Endothelial cell (in vitro differentiated cells): Measurements from ENCODE around the gene TRIM68. TPM values are rescaled to one million over a fixed set of nuclear protein-coding genes. Genes with fewer than 3 reads are reported as not detected.

Experiments
- DNase-seq: peaks from one replicate; pipeline ENCODE4 v3.0.0; 2021; ENCODE audit warnings: low spot score
- H3K27ac Mint-ChIP-seq: one replicate; pipeline ENCODE4 v1.8.0; 2021; ENCODE audit warnings: mixed read lengths, inconsistent platforms; ENCODE audit not compliant: unreplicated experiment
- H3K27me3 Mint-ChIP-seq: one replicate; pipeline ENCODE4 v1.8.0; 2021; ENCODE audit warnings: mild to moderate bottlenecking, moderate library complexity, mixed read lengths, inconsistent platforms; ENCODE audit not compliant: unreplicated experiment
- H3K36me3 Mint-ChIP-seq: one replicate; pipeline ENCODE4 v1.8.0; 2021; ENCODE audit warnings: mild to moderate bottlenecking, low read depth, mixed read lengths, inconsistent platforms; ENCODE audit not compliant: unreplicated experiment
- H3K4me1 Mint-ChIP-seq: one replicate; pipeline ENCODE4 v1.8.0; 2021; ENCODE audit warnings: mild to moderate bottlenecking, mixed read lengths, inconsistent platforms; ENCODE audit not compliant: unreplicated experiment
- H3K4me3 Mint-ChIP-seq: one replicate; pipeline ENCODE4 v1.8.0; 2021; ENCODE audit warnings: mild to moderate bottlenecking, mixed read lengths, inconsistent platforms; ENCODE audit not compliant: unreplicated experiment
- H3K9me3 Mint-ChIP-seq: one replicate; pipeline ENCODE4 v1.8.0; 2021; ENCODE audit warnings: mixed read lengths, inconsistent platforms; ENCODE audit not compliant: unreplicated experiment
- long read RNA-seq: library from polyadenylated mRNA; unstranded; transcript quantifications from one replicate; pipeline ENCODE4 v2.0.0, GENCODE V29; 2020; ENCODE audit not compliant: unreplicated experiment
- total RNA-seq: library from RNA; stranded (reverse); fragmentation: NEBNext Ultra II Directional; extraction: Animal tissue kit (Norgen Biotek cat#: 25700); gene quantifications from one replicate; pipeline ENCODE4 v1.2.1, GENCODE V29; 2021; ENCODE audit not compliant: unreplicated experiment
- TF ChIP-seq, protein P1 (sequence below): fragments of 200-600 bp; sonication (generic); IDR thresholded peaks from one replicate; pipeline ENCODE4 v1.5.0; 2021; ENCODE audit warnings: antibody characterized with exemption; ENCODE audit not compliant: unreplicated experiment

The TRIM68 gene
- 15.2 TPM for total RNA-seq
- long read RNA-seq, transcript TRIM68-201 (7 exons, 3,352 nt) = major isoform, 5 of 9 reads
- long read RNA-seq, partial matches to known transcripts = 0 of 9 reads
- long read RNA-seq, other reads (novel, unspliced or antisense) = 3 of 9 reads

DNA sequence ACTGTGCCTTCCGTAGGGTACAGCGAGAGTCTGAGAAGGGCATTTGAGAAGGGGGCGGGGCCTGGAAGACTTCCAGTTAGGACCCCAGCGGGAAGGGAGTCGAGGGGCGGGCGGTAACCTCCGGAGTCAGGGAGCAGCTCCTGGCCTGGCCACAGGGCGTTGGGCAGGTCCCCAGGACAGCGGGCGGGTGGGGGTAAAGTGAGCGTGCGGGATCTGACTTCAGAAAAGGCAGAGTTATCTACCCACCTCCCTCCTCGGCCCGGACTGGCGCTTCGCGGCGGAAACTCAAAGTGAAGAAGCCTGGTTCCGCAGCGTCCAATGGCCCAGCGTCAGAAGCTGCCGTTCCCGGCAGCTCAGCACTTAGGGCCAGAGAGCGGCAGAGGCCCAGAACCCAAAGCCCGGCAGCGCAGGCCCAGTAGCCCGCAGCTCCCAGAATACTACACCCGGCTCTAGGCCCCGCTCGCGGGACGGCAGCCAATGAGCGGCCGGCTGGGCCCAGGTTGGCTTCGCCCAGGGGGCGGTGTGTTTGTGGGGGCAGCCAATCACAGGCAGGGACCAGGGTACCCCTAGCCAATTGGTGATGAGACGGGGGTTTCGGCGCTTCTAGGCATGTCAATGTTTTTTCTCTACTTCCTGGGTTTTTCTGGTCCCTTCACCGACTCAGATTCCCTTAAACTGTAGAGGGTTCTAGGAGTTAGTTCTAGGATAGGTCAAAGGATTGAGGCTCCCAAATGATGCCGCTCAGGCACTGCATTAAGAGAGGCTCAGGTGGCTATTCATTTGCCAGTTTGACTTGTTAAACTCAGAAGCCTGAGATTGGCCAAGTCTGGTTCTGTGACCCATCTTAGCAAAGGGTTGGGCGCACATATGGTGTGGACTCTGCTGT, at the start of gene TRIM68:
Gene TRIM68 (minus strand): TSS at position 451 of the 886 bp plus-strand sequence. CDS start 2,727 bp downstream, outside the sequence.
- peak; percentile 95 for DNase-seq
- TF ChIP-seq, protein P1, sequence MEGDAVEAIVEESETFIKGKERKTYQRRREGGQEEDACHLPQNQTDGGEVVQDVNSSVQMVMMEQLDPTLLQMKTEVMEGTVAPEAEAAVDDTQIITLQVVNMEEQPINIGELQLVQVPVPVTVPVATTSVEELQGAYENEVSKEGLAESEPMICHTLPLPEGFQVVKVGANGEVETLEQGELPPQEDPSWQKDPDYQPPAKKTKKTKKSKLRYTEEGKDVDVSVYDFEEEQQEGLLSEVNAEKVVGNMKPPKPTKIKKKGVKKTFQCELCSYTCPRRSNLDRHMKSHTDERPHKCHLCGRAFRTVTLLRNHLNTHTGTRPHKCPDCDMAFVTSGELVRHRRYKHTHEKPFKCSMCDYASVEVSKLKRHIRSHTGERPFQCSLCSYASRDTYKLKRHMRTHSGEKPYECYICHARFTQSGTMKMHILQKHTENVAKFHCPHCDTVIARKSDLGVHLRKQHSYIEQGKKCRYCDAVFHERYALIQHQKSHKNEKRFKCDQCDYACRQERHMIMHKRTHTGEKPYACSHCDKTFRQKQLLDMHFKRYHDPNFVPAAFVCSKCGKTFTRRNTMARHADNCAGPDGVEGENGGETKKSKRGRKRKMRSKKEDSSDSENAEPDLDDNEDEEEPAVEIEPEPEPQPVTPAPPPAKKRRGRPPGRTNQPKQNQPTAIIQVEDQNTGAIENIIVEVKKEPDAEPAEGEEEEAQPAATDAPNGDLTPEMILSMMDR = no peak
- Mint-ChIP-seq H3K4me3 (peak within 1 kb of the TSS; percentile 89), H3K4me1 (peaks cover 31% of the 10 kb centered on the region), H3K27me3 (peaks cover 4% of the 10 kb centered on the region), H3K9me3 (no peaks in the 10 kb centered on the region), H3K36me3 (peaks cover 5% of the 10 kb centered on the region), H3K27ac (peak within 1 kb of the TSS; percentile 9)

GRCh38 chr11:4654635-4655369, 46.8 kb upstream of the TRIM68 start:
- Mint-ChIP-seq H3K4me1 (peaks cover 16% of the 10 kb centered on the region), H3K27me3 (peaks cover 2% of the 10 kb centered on the region), H3K9me3 (no peaks in the 10 kb centered on the region), H3K27ac (no peak overlapping the region), H3K4me3 (no peak overlapping the region), H3K36me3 (no peaks in the 10 kb centered on the region)
- DNase-seq = no peak
- TF ChIP-seq, protein P1 = no peak

GRCh38 chr11:4647766-4648165, 39.7 kb upstream of the TRIM68 start:
- TF ChIP-seq, protein P1 = no peak
- Mint-ChIP-seq H3K9me3 (no peaks in the 10 kb centered on the region), H3K4me3 (no peak overlapping the region), H3K27ac (no peak overlapping the region), H3K36me3 (no peaks in the 10 kb centered on the region), H3K27me3 (peaks cover 3% of the 10 kb centered on the region), H3K4me1 (peaks cover 16% of the 10 kb centered on the region)
- no peak for DNase-seq

DNA sequence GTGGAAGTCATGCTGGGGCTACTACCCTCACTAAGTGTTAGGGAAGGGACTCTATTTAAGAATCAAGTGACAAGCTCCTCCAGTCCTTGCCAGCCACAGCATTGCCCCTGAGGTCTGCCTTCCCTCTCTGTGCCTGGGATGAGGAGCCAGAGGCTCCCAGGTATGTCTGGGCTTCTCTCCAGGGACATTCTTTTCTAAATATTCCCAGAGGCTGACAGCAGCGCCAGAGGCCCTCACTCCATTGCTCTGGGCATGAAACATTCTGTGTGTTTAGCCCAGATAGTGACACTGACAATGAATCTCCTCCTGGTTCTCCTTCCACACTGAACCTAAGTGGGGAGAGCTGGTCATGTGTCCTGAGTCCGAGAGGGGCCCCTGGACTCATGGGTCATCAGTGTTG, 37.9 kb upstream of the TRIM68 start:
- TF ChIP-seq, protein P1 = no peak
- no peak for DNase-seq
- H3K9me3 Mint-ChIP-seq = no peaks in the 10 kb centered on the region
- H3K27me3 Mint-ChIP-seq = peaks cover 3% of the 10 kb centered on the region
- no peaks in the 10 kb centered on the region for H3K36me3 Mint-ChIP-seq
- peaks cover 29% of the 10 kb centered on the region for H3K4me1 Mint-ChIP-seq
- H3K27ac Mint-ChIP-seq = no peak overlapping the region
- H3K4me3 Mint-ChIP-seq = no peak overlapping the region
